ENCODE data around the gene RAP1A.

The RAP1A gene

GRCh38 chr1:111586112-111586511, 33.5 kb upstream of the RAP1A start:
- Histone ChIP-seq H3K4me3 (ENCODE audit: low read depth, low read length) (no peak overlapping the region), H3K27me3 (no peaks in the 10 kb centered on the region), H3K36me3 (no peaks in the 10 kb centered on the region), H3K4me1 (no peaks in the 10 kb centered on the region), H3K9me3 (no peaks in the 10 kb centered on the region)
- no peak for TF ChIP-seq CTCF (IDR thresholded peaks at IDR 0.05; ENCODE audit: low read depth, low read length)
- no peak for DNase-seq

- Histone ChIP-seq H3K36me3 (no peaks in the 10 kb centered on the region), H3K27me3 (no peaks in the 10 kb centered on the region), H3K9me3 (no peaks in the 10 kb centered on the region), H3K4me3 (ENCODE audit: low read depth, low read length) (no peak overlapping the region), H3K4me1 (peaks cover 7% of the 10 kb centered on the region)
- TF ChIP-seq CTCF (IDR thresholded peaks at IDR 0.05; ENCODE audit: low read depth, low read length), result no peak
- DNase-seq, result no peak
Measured at GRCh38 chr1:111587509-111588174, 31.9 kb upstream of the RAP1A start.

- TF ChIP-seq CTCF (IDR thresholded peaks at IDR 0.05; ENCODE audit: low read depth, low read length), result no peak
- Histone ChIP-seq H3K27me3 (no peaks in the 10 kb centered on the region), H3K9me3 (no peaks in the 10 kb centered on the region), H3K4me1 (peaks cover 12% of the 10 kb centered on the region), H3K4me3 (ENCODE audit: low read depth, low read length) (no peak overlapping the region), H3K36me3 (no peaks in the 10 kb centered on the region)
- DNase-seq, result no peak
Measured at GRCh38 chr1:111591937-111592336, 27.7 kb upstream of the RAP1A start.

GRCh38 chr1:111592389-111593361, 26.9 kb upstream of the RAP1A start:
- DNase-seq, result no peak

GRCh38 chr1:111593403-111594305, 25.9 kb upstream of the RAP1A start:
- DNase-seq, result no peak
- no peaks in the 10 kb centered on the region for H3K36me3 ChIP-seq
- no peak for TF ChIP-seq CTCF (IDR thresholded peaks at IDR 0.05; ENCODE audit: low read depth, low read length)
- no peaks in the 10 kb centered on the region for H3K27me3 ChIP-seq
- peaks cover 12% of the 10 kb centered on the region for H3K4me1 ChIP-seq
- no peak overlapping the region for H3K4me3 ChIP-seq (ENCODE audit: low read depth, low read length)
- no peaks in the 10 kb centered on the region for H3K9me3 ChIP-seq

More at GRCh38 chr1:111592389-111593361, 26.9 kb upstream of the RAP1A start:
- no peak for TF ChIP-seq CTCF (IDR thresholded peaks at IDR 0.05; ENCODE audit: low read depth, low read length)
- Histone ChIP-seq H3K27me3 (no peaks in the 10 kb centered on the region), H3K4me1 (peaks cover 12% of the 10 kb centered on the region), H3K9me3 (no peaks in the 10 kb centered on the region), H3K4me3 (ENCODE audit: low read depth, low read length) (no peak overlapping the region), H3K36me3 (no peaks in the 10 kb centered on the region)

Measured in BE2C (cell line).